Astrocyte of the cerebellum (primary cell): ENCODE data around the gene OASL.

ENCODE experiments used
- DNase-seq: peaks from one replicate; pipeline ENCODE4 v3.0.0-alpha.2; 2011; ENCODE audit warnings: low read depth
- H3K4me3 ChIP-seq: 2 replicates; pipeline ENCODE4 v1.5.1; 2011; ENCODE audit warnings: mild to moderate bottlenecking, low read depth, low read length, moderate library complexity
- in situ Hi-C: cut with HindIII; loops from 2 replicates; pipeline ENCODE4 v1.10.0; 2017; ENCODE audit warnings: low sequenced_read_pairs
- TF ChIP-seq, protein P1 (sequence below): IDR thresholded peaks from 2 replicates; pipeline ENCODE4 v1.5.1; 2012; ENCODE audit warnings: low read length, low read depth, moderate library complexity, mild to moderate bottlenecking; ENCODE audit errors: missing control alignments

Gene OASL

DNA sequence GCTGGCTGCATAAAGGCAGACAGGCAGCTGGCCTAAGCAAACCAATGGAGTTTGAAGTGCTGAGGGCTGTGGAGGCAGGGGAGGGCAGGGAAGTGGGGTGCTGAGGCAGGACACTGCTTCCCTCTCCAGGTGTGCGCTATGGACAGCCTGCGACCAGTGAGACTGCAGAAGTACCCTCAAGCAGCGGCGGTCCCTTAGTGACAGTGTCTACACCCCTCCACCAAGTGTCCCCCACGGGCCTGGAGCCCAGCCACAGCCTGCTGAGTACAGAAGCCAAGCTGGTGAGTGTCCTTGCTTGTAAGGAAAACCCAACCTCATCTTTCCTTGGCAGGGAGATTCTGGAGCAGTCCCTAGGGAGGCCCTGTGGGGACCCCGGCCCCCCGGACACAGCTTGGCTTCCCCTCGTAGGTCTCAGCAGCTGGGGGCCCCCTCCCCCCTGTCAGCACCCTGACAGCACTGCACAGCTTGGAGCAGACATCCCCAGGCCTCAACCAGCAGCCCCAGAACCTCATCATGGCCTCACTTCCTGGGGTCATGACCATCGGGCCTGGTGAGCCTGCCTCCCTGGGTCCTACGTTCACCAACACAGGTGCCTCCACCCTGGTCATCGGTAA, 42.8 kb downstream of the OASL start:
- no peak overlapping the region for H3K4me3 ChIP-seq
- TF ChIP-seq, protein P1, sequence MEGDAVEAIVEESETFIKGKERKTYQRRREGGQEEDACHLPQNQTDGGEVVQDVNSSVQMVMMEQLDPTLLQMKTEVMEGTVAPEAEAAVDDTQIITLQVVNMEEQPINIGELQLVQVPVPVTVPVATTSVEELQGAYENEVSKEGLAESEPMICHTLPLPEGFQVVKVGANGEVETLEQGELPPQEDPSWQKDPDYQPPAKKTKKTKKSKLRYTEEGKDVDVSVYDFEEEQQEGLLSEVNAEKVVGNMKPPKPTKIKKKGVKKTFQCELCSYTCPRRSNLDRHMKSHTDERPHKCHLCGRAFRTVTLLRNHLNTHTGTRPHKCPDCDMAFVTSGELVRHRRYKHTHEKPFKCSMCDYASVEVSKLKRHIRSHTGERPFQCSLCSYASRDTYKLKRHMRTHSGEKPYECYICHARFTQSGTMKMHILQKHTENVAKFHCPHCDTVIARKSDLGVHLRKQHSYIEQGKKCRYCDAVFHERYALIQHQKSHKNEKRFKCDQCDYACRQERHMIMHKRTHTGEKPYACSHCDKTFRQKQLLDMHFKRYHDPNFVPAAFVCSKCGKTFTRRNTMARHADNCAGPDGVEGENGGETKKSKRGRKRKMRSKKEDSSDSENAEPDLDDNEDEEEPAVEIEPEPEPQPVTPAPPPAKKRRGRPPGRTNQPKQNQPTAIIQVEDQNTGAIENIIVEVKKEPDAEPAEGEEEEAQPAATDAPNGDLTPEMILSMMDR, result no peak
- in situ Hi-C loops, result no loop called here
- DNase-seq, result no peak

DNA sequence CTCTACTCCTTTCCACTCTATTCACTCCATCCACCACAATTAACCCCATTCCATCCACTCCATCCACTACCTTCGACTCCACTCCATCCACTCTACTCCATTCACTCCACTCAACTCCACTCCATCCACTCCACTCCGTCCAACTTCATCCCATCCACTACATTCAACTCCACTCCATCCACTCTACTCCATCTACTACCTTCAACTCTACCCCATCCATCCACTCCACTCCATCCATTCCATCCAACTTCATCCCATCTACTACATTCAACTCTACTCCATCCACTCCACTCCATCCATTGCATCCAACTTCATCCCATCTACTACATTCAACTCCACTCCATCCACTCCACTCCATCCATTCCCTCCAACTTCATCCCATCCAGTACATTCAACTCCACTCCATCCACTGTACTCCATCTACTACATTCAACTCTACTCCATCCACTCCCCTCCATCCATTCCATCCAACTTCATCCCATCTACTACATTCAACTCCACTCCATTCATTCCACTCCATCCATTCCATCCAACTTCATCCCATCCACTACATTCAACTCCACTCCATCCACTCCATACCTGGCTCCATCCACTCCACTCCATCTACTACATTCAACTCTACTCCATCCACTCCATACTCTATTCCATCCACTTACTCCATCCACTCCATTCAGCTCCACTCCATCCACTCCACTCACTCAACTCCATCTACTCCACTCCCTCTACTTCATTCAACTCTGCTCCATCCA, 44.3 kb downstream of the OASL start:
- TF ChIP-seq, protein P1, result no peak
- DNase-seq, result no peak
- no peak overlapping the region for H3K4me3 ChIP-seq
- in situ Hi-C loops, result no loop called here

DNA sequence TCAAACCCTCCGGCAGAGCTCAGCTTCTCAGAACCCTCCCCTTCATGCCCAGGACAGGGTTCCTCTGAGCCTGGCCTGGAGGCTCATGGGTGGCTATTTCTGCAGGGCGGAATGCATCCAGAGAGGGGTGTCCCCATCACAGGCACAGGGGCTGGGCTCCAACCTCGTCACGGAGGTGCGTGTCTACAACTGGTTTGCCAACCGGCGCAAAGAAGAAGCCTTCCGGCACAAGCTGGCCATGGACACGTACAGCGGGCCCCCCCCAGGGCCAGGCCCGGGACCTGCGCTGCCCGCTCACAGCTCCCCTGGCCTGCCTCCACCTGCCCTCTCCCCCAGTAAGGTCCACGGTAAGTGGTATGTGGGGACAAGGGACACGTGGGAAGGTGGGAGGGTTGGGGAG, 45.0 kb downstream of the OASL start:
- in situ Hi-C loops, result no loop called here
- DNase-seq, result no peak
- TF ChIP-seq, protein P1, result no peak
- H3K4me3 ChIP-seq, result no peak overlapping the region

DNA sequence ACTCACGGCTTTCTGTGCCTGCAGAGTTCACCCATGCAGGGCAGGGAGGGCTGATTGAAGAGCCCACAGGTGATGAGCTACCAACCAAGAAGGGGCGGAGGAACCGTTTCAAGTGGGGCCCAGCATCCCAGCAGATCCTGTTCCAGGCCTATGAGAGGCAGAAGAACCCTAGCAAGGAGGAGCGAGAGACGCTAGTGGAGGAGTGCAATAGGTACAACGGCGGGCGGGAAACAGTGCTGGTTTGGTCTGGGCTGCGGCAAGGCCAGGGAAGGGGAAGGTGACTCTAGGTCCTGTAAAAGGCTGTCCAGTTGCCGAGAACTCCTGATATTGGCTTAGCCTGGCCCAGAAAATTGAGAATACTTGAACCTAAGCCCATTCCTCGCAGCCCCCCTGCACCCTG, 45.5 kb downstream of the OASL start:
- in situ Hi-C loops, result no loop called here
- no peak overlapping the region for H3K4me3 ChIP-seq
- DNase-seq, result no peak
- TF ChIP-seq, protein P1, result no peak

DNA sequence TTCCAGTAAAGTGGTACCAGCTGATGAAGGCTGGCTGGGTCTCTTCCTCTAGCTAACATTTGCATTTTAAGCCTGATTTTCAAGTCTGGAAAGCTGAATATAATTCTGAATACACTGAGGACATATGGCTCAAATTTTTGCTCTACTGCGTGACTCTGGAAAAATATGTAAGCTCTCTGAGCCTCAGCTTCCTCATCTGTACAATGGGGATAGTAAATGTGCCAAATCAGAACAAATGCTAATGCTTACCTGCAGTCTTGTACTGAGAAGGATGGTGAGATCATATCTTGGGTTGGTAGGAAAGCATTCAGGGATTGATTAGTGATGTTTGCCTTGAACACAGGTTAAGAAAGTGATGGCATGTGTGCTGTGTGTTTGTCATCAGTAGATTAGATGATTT, 46.1 kb downstream of the OASL start:
- TF ChIP-seq, protein P1, result no peak

DNA sequence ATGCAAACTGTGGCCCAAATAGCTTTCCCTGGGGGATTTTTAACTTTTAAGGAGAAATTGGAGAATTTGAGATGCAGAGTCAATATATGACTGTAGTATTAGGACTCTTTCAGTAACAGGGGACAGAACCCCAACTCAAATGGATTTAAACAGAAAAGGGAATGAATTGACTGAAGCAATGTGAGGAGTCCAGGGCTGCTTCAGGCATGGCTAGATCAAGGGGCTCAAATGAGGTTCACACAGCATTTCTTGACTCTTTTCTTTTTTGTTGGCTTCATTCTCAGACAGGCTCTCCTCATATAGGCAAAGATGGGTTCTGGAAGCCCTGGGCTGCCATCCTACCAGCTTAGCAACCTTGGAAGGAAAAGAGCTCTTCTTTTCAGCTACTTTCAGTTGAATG, 47.1 kb downstream of the OASL start:
- DNase-seq, result no peak
- TF ChIP-seq, protein P1, result no peak
- in situ Hi-C loops, result no loop called here
- H3K4me3 ChIP-seq, result no peak overlapping the region

More for the DNA sequence above, 46.1 kb downstream of the OASL start:
- H3K4me3 ChIP-seq, result no peak overlapping the region
- no peak for DNase-seq
- in situ Hi-C loops, result no loop called here
